Measurements from ENCODE around the gene BRINP3. TPM values are rescaled to one million over a fixed set of nuclear protein-coding genes. Genes with fewer than 3 reads are reported as not detected.
A peak's percentile ranks its signal among the peaks of the same experiment; 100 is the strongest.

The BRINP3 gene
- total and polyA plus RNA-seq, 4 donors = 0.06 to 19.8 (median 0.64) TPM

GRCh38 chr1:190273161-190273560, 204.5 kb downstream of the BRINP3 start:
- ATAC-seq (ENCODE audit: insufficient read depth, low FRiP score) = no peak
- Histone ChIP-seq H3K27me3 (ENCODE audit: control insufficient read depth in 3 of 3, insufficient read depth in 3 of 3, low read length in 2 of 3) (no peaks in the 10 kb centered on the region), H3K36me3 (ENCODE audit: control insufficient read depth in 4 of 4, insufficient read depth in 4 of 4, low read length in 4 of 4) (no peaks in the 10 kb centered on the region), H3K27ac (ENCODE audit: low read depth in 1 of 2, low read length in 1 of 2) (no peak overlapping the region), H3K9ac (ENCODE audit: insufficient read depth in 1 of 2, low read length in 2 of 2) (no peak overlapping the region), H3K4me3 (no peak overlapping the region), H3K4me1 (ENCODE audit: control insufficient read depth in 5 of 5, insufficient read depth in 5 of 5, low read length in 5 of 5) (peaks cover 0 to 3% (median 0%) of the 10 kb centered on the region in 5 donors), H3K9me3 (ENCODE audit: control insufficient read depth in 4 of 4, insufficient read depth in 3 of 4, low read length in 3 of 4) (no peaks in the 10 kb centered on the region)
- 70 to 83% methylated on average over 2 of the region's 2 CpGs for WGBS, 2 donors
- DNase-seq = peak in 1 of 3 donors; percentile 43
- no peak for TF ChIP-seq CTCF (IDR thresholded peaks at IDR 0.05; ENCODE audit: control extremely low read depth, extremely low read depth)

- no peak for TF ChIP-seq CTCF (IDR thresholded peaks at IDR 0.05; ENCODE audit: control extremely low read depth, extremely low read depth)
Observed at GRCh38 chr1:190262538-190262937, 215.1 kb downstream of the BRINP3 start.

GRCh38 chr1:190259424-190259823, 218.2 kb downstream of the BRINP3 start:
- no peak for ATAC-seq (ENCODE audit: insufficient read depth, low FRiP score)
- Histone ChIP-seq H3K36me3 (ENCODE audit: control insufficient read depth in 4 of 4, insufficient read depth in 4 of 4, low read length in 4 of 4) (no peaks in the 10 kb centered on the region), H3K9me3 (ENCODE audit: control insufficient read depth in 4 of 4, insufficient read depth in 3 of 4, low read length in 3 of 4) (peaks cover 0 to 2% (median 0%) of the 10 kb centered on the region in 4 donors), H3K27ac (ENCODE audit: low read depth in 1 of 2, low read length in 1 of 2) (no peak overlapping the region), H3K4me1 (ENCODE audit: control insufficient read depth in 5 of 5, insufficient read depth in 5 of 5, low read length in 5 of 5) (peaks cover 0 to 3% (median 0%) of the 10 kb centered on the region in 5 donors), H3K27me3 (ENCODE audit: control insufficient read depth in 3 of 3, insufficient read depth in 3 of 3, low read length in 2 of 3) (no peaks in the 10 kb centered on the region), H3K9ac (ENCODE audit: insufficient read depth in 1 of 2, low read length in 2 of 2) (no peak overlapping the region), H3K4me3 (no peak overlapping the region)
- DNase-seq = no peak
- no peak for TF ChIP-seq CTCF (IDR thresholded peaks at IDR 0.05; ENCODE audit: control extremely low read depth, extremely low read depth)
- 95 to 100% methylated on average over 1 of the region's 1 CpG for WGBS, 2 donors

More at GRCh38 chr1:190262538-190262937, 215.1 kb downstream of the BRINP3 start:
- Histone ChIP-seq H3K27me3 (ENCODE audit: control insufficient read depth in 3 of 3, insufficient read depth in 3 of 3, low read length in 2 of 3) (no peaks in the 10 kb centered on the region), H3K36me3 (ENCODE audit: control insufficient read depth in 4 of 4, insufficient read depth in 4 of 4, low read length in 4 of 4) (no peaks in the 10 kb centered on the region), H3K4me3 (no peak overlapping the region), H3K27ac (ENCODE audit: low read depth in 1 of 2, low read length in 1 of 2) (no peak overlapping the region), H3K4me1 (ENCODE audit: control insufficient read depth in 5 of 5, insufficient read depth in 5 of 5, low read length in 5 of 5) (peaks cover 0 to 3% (median 0%) of the 10 kb centered on the region in 5 donors), H3K9me3 (ENCODE audit: control insufficient read depth in 4 of 4, insufficient read depth in 3 of 4, low read length in 3 of 4) (peaks cover 0 to 2% (median 0%) of the 10 kb centered on the region in 4 donors), H3K9ac (ENCODE audit: insufficient read depth in 1 of 2, low read length in 2 of 2) (no peak overlapping the region)
- 81 to 82% methylated on average over 3 of the region's 3 CpGs for WGBS, 2 donors
- no peak for DNase-seq
- no peak for ATAC-seq (ENCODE audit: insufficient read depth, low FRiP score)

GRCh38 chr1:190258003-190258402, 219.7 kb downstream of the BRINP3 start:
- H3K4me3 ChIP-seq = no peak overlapping the region
- peaks cover 0 to 3% (median 0%) of the 10 kb centered on the region in 5 donors for H3K4me1 ChIP-seq (ENCODE audit: control insufficient read depth in 5 of 5, insufficient read depth in 5 of 5, low read length in 5 of 5)
- 77 to 84% methylated on average over 6 of the region's 6 CpGs for WGBS, 2 donors
- ATAC-seq (ENCODE audit: insufficient read depth, low FRiP score) = no peak
- H3K36me3 ChIP-seq (ENCODE audit: control insufficient read depth in 4 of 4, insufficient read depth in 4 of 4, low read length in 4 of 4) = no peaks in the 10 kb centered on the region
- H3K27ac ChIP-seq (ENCODE audit: low read depth in 1 of 2, low read length in 1 of 2) = no peak overlapping the region
- no peak for TF ChIP-seq CTCF (IDR thresholded peaks at IDR 0.05; ENCODE audit: control extremely low read depth, extremely low read depth)
- no peak for DNase-seq
- H3K9ac ChIP-seq (ENCODE audit: insufficient read depth in 1 of 2, low read length in 2 of 2) = no peak overlapping the region
- H3K9me3 ChIP-seq (ENCODE audit: control insufficient read depth in 4 of 4, insufficient read depth in 3 of 4, low read length in 3 of 4) = peaks cover 0 to 2% (median 0%) of the 10 kb centered on the region in 4 donors
- no peaks in the 10 kb centered on the region for H3K27me3 ChIP-seq (ENCODE audit: control insufficient read depth in 3 of 3, insufficient read depth in 3 of 3, low read length in 2 of 3)

Measured in lung (tissue), 12 donors.